Measurements from ENCODE around the gene HNMT.

HNMT gene

GRCh38 chr2:137939026-137939425 is 25.2 kb upstream of the HNMT start:
- no peak for TF ChIP-seq CTCF (IDR thresholded peaks at IDR 0.05)
- no peak overlapping the region for H3K4me3 ChIP-seq
- H3K27ac ChIP-seq, result no peak overlapping the region
- DNase-seq (ENCODE audit: low spot score), result no peak

- DNase-seq (ENCODE audit: low spot score), result no peak
- H3K4me3 ChIP-seq, result no peak overlapping the region
- no peak overlapping the region for H3K27ac ChIP-seq
- TF ChIP-seq CTCF (IDR thresholded peaks at IDR 0.05), result no peak
These were observed 24.1 kb upstream of the HNMT start for GRCh38 chr2:137940154-137940553.

GRCh38 chr2:137942037-137942832 is 22.0 kb upstream of the HNMT start:
- Histone ChIP-seq H3K27ac (no peak overlapping the region), H3K4me3 (no peak overlapping the region)
- no peak for TF ChIP-seq CTCF (IDR thresholded peaks at IDR 0.05)
- no peak for DNase-seq (ENCODE audit: low spot score)

- no peak overlapping the region for H3K27ac ChIP-seq
- DNase-seq (ENCODE audit: low spot score), result no peak
- no peak overlapping the region for H3K4me3 ChIP-seq
- no peak for TF ChIP-seq CTCF (IDR thresholded peaks at IDR 0.05)
These were observed 21.2 kb upstream of the HNMT start for GRCh38 chr2:137942833-137943677.

GRCh38 chr2:137943678-137944347 is 20.5 kb upstream of the HNMT start:
- H3K4me3 ChIP-seq, result no peak overlapping the region
- DNase-seq (ENCODE audit: low spot score), result no peak
- H3K27ac ChIP-seq, result no peak overlapping the region
- TF ChIP-seq CTCF (IDR thresholded peaks at IDR 0.05), result no peak

GRCh38 chr2:137944714-137945113 is 19.6 kb upstream of the HNMT start:
- Histone ChIP-seq H3K27ac (no peak overlapping the region), H3K4me3 (no peak overlapping the region)
- DNase-seq (ENCODE audit: low spot score), result no peak
- TF ChIP-seq CTCF (IDR thresholded peaks at IDR 0.05), result no peak

All from coronary artery (tissue), 2 donors.